HEK293 (cell line): ENCODE data around the gene FAM193B.

Experiments used
- AEBP2 ChIP-seq: fragments of 450-650 bp; formaldehyde crosslinking; IDR thresholded peaks from 2 replicates; pipeline ENCODE4 v1.5.1; 2016; ENCODE audit warnings: missing biosample characterization, missing genetic modification characterization, borderline replicate concordance
- CTCF ChIP-seq: fragments of 450-650 bp; formaldehyde crosslinking; IDR thresholded peaks from 2 replicates; pipeline ENCODE4 v1.5.1; 2016; ENCODE audit warnings: missing biosample characterization, missing genetic modification characterization
- MEIS1 ChIP-seq: sonication (generic); formaldehyde crosslinking; IDR thresholded peaks from 2 replicates; pipeline ENCODE4 v1.8.1; 2022; ENCODE audit warnings: missing genetic modification reagents, mild to moderate bottlenecking, borderline replicate concordance
- TRIM28 ChIP-seq: IDR thresholded peaks from 2 replicates; pipeline ENCODE4 v1.6.1; 2011; ENCODE audit warnings: low read length, control low read depth, borderline replicate concordance
- WT1 ChIP-seq: fragments of 450-650 bp; formaldehyde crosslinking; IDR thresholded peaks from 2 replicates; pipeline ENCODE4 v1.5.1; 2016; ENCODE audit warnings: missing biosample characterization, missing genetic modification characterization
- ZNF302 ChIP-seq: fragments of 450-650 bp; formaldehyde crosslinking; IDR thresholded peaks from 2 replicates; pipeline ENCODE4 v1.5.1; 2016; ENCODE audit warnings: missing biosample characterization, missing genetic modification characterization, low read depth
- ZNF561 ChIP-seq: fragments of 450-650 bp; IDR thresholded peaks from 2 replicates; pipeline ENCODE4 v1.5.1; 2018; ENCODE audit warnings: missing biosample characterization, missing genetic modification characterization, borderline replicate concordance
- ZNF645 ChIP-seq: fragments of 450-650 bp; formaldehyde crosslinking; IDR thresholded peaks from 2 replicates; pipeline ENCODE4; 2016; ENCODE audit warnings: missing biosample characterization, missing genetic modification characterization
- ZNF660 ChIP-seq: fragments of 450-650 bp; IDR thresholded peaks from 2 replicates; pipeline ENCODE4 v1.5.1; 2018; ENCODE audit warnings: missing biosample characterization, mild to moderate bottlenecking, missing genetic modification characterization
- ZNF76 ChIP-seq: fragments of 450-650 bp; formaldehyde crosslinking; IDR thresholded peaks from 2 replicates; pipeline ENCODE4; 2016; ENCODE audit warnings: low read depth, missing biosample characterization, missing genetic modification characterization, borderline replicate concordance
- ZSCAN5A ChIP-seq: fragments of 450-650 bp; formaldehyde crosslinking; IDR thresholded peaks from 2 replicates; pipeline ENCODE4 v1.5.1; 2016; ENCODE audit warnings: missing biosample characterization, missing genetic modification characterization
- TF ChIP-seq, protein P1 (sequence below): fragments of 450-650 bp; formaldehyde crosslinking; IDR thresholded peaks from 2 replicates; pipeline ENCODE4 v1.5.1; 2016; ENCODE audit warnings: missing biosample characterization, missing genetic modification characterization, low read depth
- TF ChIP-seq, protein P2 (sequence below): fragments of 450-650 bp; formaldehyde crosslinking; IDR thresholded peaks from 2 replicates; pipeline ENCODE4 v1.5.1; 2016; ENCODE audit warnings: missing biosample characterization, missing genetic modification characterization

GRCh38 chr5:177490311-177490991 lies 63.9 kb downstream of the FAM193B start:
- TF ChIP-seq ZNF660 (tag by site-specific recombination) (no peak), CTCF (no peak), MEIS1 (CRISPR knock-in tag) (no peak), AEBP2 (tag by site-specific recombination) (no peak), ZNF561 (no peak), ZNF645 (tag by site-specific recombination) (no peak), ZNF302 (tag by site-specific recombination) (no peak), TRIM28 (no peak), ZSCAN5A (tag by site-specific recombination) (no peak), ZNF76 (tag by site-specific recombination) (no peak), WT1 (no peak)
- TF ChIP-seq, protein P1, sequence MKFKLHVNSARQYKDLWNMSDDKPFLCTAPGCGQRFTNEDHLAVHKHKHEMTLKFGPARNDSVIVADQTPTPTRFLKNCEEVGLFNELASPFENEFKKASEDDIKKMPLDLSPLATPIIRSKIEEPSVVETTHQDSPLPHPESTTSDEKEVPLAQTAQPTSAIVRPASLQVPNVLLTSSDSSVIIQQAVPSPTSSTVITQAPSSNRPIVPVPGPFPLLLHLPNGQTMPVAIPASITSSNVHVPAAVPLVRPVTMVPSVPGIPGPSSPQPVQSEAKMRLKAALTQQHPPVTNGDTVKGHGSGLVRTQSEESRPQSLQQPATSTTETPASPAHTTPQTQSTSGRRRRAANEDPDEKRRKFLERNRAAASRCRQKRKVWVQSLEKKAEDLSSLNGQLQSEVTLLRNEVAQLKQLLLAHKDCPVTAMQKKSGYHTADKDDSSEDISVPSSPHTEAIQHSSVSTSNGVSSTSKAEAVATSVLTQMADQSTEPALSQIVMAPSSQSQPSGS (tag by site-specific recombination): no peak
- TF ChIP-seq, protein P2, sequence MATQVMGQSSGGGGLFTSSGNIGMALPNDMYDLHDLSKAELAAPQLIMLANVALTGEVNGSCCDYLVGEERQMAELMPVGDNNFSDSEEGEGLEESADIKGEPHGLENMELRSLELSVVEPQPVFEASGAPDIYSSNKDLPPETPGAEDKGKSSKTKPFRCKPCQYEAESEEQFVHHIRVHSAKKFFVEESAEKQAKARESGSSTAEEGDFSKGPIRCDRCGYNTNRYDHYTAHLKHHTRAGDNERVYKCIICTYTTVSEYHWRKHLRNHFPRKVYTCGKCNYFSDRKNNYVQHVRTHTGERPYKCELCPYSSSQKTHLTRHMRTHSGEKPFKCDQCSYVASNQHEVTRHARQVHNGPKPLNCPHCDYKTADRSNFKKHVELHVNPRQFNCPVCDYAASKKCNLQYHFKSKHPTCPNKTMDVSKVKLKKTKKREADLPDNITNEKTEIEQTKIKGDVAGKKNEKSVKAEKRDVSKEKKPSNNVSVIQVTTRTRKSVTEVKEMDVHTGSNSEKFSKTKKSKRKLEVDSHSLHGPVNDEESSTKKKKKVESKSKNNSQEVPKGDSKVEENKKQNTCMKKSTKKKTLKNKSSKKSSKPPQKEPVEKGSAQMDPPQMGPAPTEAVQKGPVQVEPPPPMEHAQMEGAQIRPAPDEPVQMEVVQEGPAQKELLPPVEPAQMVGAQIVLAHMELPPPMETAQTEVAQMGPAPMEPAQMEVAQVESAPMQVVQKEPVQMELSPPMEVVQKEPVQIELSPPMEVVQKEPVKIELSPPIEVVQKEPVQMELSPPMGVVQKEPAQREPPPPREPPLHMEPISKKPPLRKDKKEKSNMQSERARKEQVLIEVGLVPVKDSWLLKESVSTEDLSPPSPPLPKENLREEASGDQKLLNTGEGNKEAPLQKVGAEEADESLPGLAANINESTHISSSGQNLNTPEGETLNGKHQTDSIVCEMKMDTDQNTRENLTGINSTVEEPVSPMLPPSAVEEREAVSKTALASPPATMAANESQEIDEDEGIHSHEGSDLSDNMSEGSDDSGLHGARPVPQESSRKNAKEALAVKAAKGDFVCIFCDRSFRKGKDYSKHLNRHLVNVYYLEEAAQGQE (tag by site-specific recombination): no peak
